Peyer's patch (tissue), 4 donors: Measurements from ENCODE around the gene DGKI. TPM values are rescaled to one million over a fixed set of nuclear protein-coding genes. Genes with fewer than 3 reads are reported as not detected.

Experiments
- DNase-seq, 3 donors: peaks; one replicate each; pipeline ENCODE4 v3.0.0-alpha.2; 2017 to 2019
- H3K27ac ChIP-seq, 4 donors: fragments of 200-600 bp; sonication (generic); one replicate each; pipeline ENCODE4 v1.5.1; 2016 to 2019
- H3K27me3 ChIP-seq, 2 donors: fragments of 200-600 bp; sonication (generic); one replicate each; pipeline ENCODE4 v1.5.1; 2019
- H3K36me3 ChIP-seq, 3 donors: fragments of 200-600 bp; sonication (generic); one replicate each; pipeline ENCODE4 v1.5.1; 2016 to 2019
- H3K4me1 ChIP-seq, 4 donors: fragments of 200-600 bp; sonication (generic); one replicate each; pipeline ENCODE4 v1.5.1; 2016 to 2019
- H3K4me3 ChIP-seq, 4 donors: fragments of 200-600 bp; sonication (generic); 1 replicate in 3 of 4; 2 replicates in 1 of 4; pipeline ENCODE4 v1.5.1; 2016 to 2019; ENCODE audit warnings: mild to moderate bottlenecking in 1 of 4
- H3K9me3 ChIP-seq, 4 donors: fragments of 200-600 bp; sonication (generic); one replicate each; pipeline ENCODE4 v1.5.1; 2016 to 2019; ENCODE audit warnings: mild to moderate bottlenecking in 1 of 4
- POLR2A ChIP-seq, 2 donors: fragments of 450-650 bp; IDR thresholded peaks; one replicate each; pipeline ENCODE4 v1.5.1; 2017; ENCODE audit warnings: antibody characterized with exemption in 2 of 2, mild to moderate bottlenecking in 2 of 2, moderate library complexity in 2 of 2
- total RNA-seq, 4 donors: library from RNA; depleted of rRNA; stranded (reverse); fragments of >200 nt; gene quantifications; one replicate each; pipeline ENCODE4 v1.1.0, GENCODE V29; 2016
- TF ChIP-seq, protein P1 (sequence below), 6 experiments: fragments of 450-650 bp in 4 of 6; fragments of 200-600 bp in 2 of 6; sonication (generic) in 1 of 6; IDR thresholded peaks; one replicate each; pipeline ENCODE4 v1.5.1; 2017 to 2019; ENCODE audit warnings: antibody characterized with exemption in 6 of 6, mild to moderate bottlenecking in 3 of 6, moderate library complexity in 1 of 6

DGKI gene
- total RNA-seq, 4 donors from 2014 or later = 0.19 to 0.40 (median 0.35) TPM; not detected in 1

DNA sequence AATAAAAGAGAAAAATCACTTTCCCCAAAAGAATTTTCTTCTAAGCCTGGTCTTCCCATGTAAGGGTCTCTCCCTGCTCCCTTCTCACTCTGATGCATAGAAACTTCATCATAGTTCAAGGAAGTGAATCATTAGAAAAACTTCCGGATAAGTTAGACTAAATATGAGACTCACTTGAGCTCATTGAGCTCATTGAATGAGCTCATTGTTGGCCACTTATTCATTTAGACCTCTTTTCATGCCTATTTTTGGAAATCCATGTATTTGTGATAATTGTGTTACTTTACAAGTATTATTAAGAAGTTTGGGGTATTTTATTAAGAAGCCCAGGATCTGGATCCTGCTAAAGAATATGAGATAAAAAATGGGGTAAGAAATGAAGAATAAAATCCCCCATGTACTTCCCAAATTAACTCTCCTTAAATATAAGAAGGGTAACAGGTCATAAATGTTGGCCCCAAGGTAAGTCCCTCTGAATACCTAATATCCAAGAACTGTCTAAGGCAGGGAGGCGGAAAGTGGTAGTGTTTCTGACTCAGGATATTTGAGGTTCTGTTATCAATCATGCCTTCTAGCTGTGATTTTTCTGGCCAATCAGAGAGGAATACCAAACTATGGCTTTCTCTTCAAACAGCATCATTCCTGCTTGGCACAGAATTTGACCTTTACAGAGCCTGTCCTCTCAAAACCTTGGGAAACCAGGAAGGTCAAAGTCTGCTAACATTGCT, 266.7 kb downstream of the DGKI start:
- Histone ChIP-seq H3K4me1 (no peaks in the 10 kb centered on the region), H3K4me3 (no peak overlapping the region), H3K9me3 (no peaks in the 10 kb centered on the region), H3K27me3 (no peaks in the 10 kb centered on the region), H3K36me3 (no peaks in the 10 kb centered on the region), H3K27ac (no peak overlapping the region)
- TF ChIP-seq POLR2A (IDR thresholded peaks at IDR 0.05) = no peak
- no peak for DNase-seq

DNA sequence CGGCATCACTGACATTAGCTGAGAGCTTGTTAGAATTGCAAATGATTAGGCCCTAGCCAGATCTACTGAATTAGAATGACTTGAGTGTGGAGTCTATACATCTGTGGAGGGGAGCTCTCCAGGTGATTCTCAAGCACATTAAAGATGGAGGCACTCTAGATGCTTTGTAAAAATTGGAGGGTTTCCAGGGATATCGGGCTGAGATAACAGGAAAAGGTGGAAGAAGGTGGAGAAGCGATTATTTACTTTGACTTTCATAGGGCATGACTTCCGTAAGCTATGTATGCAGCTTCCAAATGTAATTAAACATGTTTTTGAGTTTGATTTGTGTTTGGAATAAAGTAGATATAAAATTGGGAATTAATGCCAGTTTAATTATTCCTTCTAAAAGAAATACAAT, 268.2 kb downstream of the DGKI start:
- no peaks in the 10 kb centered on the region for H3K36me3 ChIP-seq
- H3K4me3 ChIP-seq = no peak overlapping the region
- no peaks in the 10 kb centered on the region for H3K9me3 ChIP-seq
- no peak for TF ChIP-seq POLR2A (IDR thresholded peaks at IDR 0.05)
- TF ChIP-seq, protein P1, sequence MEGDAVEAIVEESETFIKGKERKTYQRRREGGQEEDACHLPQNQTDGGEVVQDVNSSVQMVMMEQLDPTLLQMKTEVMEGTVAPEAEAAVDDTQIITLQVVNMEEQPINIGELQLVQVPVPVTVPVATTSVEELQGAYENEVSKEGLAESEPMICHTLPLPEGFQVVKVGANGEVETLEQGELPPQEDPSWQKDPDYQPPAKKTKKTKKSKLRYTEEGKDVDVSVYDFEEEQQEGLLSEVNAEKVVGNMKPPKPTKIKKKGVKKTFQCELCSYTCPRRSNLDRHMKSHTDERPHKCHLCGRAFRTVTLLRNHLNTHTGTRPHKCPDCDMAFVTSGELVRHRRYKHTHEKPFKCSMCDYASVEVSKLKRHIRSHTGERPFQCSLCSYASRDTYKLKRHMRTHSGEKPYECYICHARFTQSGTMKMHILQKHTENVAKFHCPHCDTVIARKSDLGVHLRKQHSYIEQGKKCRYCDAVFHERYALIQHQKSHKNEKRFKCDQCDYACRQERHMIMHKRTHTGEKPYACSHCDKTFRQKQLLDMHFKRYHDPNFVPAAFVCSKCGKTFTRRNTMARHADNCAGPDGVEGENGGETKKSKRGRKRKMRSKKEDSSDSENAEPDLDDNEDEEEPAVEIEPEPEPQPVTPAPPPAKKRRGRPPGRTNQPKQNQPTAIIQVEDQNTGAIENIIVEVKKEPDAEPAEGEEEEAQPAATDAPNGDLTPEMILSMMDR (IDR thresholded peaks at IDR 0.05) = no peak
- H3K27me3 ChIP-seq = no peaks in the 10 kb centered on the region
- H3K27ac ChIP-seq = no peak overlapping the region
- no peaks in the 10 kb centered on the region for H3K4me1 ChIP-seq
- no peak for DNase-seq

DNA sequence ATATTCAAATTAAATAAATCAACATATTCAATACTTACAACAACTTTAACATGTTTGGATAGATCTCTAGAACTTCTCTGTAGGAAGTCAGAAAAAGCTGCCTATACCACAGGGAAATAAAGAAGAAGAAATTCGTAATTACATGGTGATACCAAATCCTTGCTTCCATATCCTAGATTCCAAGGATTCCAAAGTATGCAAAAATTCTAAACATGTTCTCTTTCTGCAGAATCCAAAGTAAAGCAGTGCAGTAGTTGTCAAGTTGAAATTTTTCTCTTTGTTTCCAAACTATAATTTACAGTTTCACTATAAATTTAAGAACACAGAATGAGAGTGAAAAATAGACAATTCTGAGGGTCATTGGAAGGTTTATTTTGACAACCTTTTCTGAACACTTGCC, 269.6 kb downstream of the DGKI start:
- H3K4me3 ChIP-seq = no peak overlapping the region
- TF ChIP-seq, protein P1 (IDR thresholded peaks at IDR 0.05) = no peak
- no peak for TF ChIP-seq POLR2A (IDR thresholded peaks at IDR 0.05)
- H3K27me3 ChIP-seq = no peaks in the 10 kb centered on the region

DNA sequence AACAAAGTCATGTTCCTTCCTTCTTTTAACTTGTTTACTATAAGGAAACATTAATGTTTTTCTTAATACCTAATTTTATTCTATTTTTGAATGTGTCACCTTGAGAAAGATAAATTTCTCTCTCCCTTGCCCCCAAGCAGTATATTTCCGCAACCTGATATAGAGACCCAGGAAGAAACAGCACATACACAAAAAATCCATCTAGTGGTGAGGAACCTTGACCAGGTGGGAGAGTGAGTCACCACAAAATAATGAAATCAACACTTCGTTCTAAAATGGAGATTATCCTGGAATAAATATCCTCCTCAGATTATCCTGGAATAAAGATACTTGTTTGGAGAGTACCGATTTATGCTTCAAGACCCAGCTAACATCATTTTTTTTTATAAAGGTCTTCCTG, 270.3 kb downstream of the DGKI start:
- DNase-seq = no peak
- H3K27ac ChIP-seq = no peak overlapping the region
- H3K9me3 ChIP-seq = no peaks in the 10 kb centered on the region
- H3K27me3 ChIP-seq = no peaks in the 10 kb centered on the region
- no peaks in the 10 kb centered on the region for H3K4me1 ChIP-seq
- H3K36me3 ChIP-seq = no peaks in the 10 kb centered on the region
- no peak overlapping the region for H3K4me3 ChIP-seq
- TF ChIP-seq, protein P1 (IDR thresholded peaks at IDR 0.05) = no peak
- no peak for TF ChIP-seq POLR2A (IDR thresholded peaks at IDR 0.05)

More for the DNA sequence above, 269.6 kb downstream of the DGKI start:
- H3K36me3 ChIP-seq = no peaks in the 10 kb centered on the region
- H3K4me1 ChIP-seq = no peaks in the 10 kb centered on the region
- H3K9me3 ChIP-seq = no peaks in the 10 kb centered on the region
- no peak overlapping the region for H3K27ac ChIP-seq
- DNase-seq = no peak

DNA sequence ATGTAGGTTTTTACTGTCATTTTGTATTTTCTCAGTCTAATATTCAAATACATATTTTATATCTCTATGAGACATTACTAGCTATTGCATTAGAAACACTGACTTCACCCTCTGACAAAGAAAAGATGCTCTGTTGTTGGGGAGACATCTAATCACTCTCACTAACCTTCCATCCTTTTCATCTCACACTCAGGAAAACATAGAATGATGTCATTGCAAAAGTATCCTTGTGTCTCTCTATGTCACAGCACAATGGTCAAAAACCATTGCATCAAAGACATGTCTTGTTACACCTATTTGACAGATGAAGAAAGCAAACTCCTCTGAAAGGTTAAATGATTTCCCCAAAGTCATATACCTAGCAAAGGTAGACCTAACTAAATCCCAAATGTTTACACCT, 272.0 kb downstream of the DGKI start:
- DNase-seq = no peak
- H3K4me3 ChIP-seq = no peak overlapping the region
- H3K36me3 ChIP-seq = no peaks in the 10 kb centered on the region
- H3K9me3 ChIP-seq = no peaks in the 10 kb centered on the region
- TF ChIP-seq, protein P1 (IDR thresholded peaks at IDR 0.05) = no peak
- TF ChIP-seq POLR2A (IDR thresholded peaks at IDR 0.05) = no peak
- no peak overlapping the region for H3K27ac ChIP-seq
- H3K27me3 ChIP-seq = no peaks in the 10 kb centered on the region
- H3K4me1 ChIP-seq = no peaks in the 10 kb centered on the region

DNA sequence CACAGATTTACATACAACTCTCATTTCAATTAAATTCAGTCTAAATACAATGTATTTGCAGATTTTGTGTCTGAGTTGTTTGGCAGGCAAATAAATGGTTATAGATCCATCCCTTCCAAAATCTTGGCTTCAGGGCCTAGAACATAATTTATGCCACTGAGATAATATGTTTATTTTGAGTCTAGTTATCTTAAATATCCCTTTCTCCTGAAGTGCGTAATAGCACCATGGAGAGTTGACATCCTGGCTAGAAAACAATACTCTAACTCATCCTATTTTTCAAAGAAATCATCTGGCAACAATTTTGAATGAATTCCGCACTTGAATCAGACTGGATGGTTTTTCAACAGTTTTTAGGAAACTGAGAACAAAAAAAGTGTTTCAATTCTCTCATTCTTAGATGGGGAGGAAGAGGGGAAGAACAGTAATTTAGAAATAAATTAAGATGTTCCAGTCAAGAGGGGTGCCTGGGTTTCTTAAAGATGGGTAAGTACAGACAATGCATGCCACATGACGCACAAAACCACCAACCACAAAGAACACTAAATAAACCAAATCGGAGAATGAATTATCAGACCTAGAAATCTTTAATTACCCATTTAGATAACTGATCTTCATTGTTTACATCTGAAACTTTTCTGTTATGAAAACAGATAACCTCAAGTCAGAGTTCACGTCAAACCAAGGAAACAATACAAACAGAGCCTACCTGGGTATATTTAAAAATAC, 274.6 kb downstream of the DGKI start:
- H3K36me3 ChIP-seq = no peaks in the 10 kb centered on the region

More for the DNA sequence above, 274.6 kb downstream of the DGKI start:
- Histone ChIP-seq H3K4me1 (no peaks in the 10 kb centered on the region), H3K27ac (no peak overlapping the region), H3K9me3 (no peaks in the 10 kb centered on the region), H3K4me3 (no peak overlapping the region), H3K27me3 (no peaks in the 10 kb centered on the region)
- TF ChIP-seq POLR2A (IDR thresholded peaks at IDR 0.05) = no peak
- TF ChIP-seq, protein P1 (IDR thresholded peaks at IDR 0.05) = no peak
- no peak for DNase-seq
